ENCODE data around the gene CLSTN3. TPM values are rescaled to one million over a fixed set of nuclear protein-coding genes. Genes with fewer than 3 reads are reported as not detected.

CLSTN3 gene
- total RNA-seq, 1 donor from 2014 or later: 60.5 TPM

DNA sequence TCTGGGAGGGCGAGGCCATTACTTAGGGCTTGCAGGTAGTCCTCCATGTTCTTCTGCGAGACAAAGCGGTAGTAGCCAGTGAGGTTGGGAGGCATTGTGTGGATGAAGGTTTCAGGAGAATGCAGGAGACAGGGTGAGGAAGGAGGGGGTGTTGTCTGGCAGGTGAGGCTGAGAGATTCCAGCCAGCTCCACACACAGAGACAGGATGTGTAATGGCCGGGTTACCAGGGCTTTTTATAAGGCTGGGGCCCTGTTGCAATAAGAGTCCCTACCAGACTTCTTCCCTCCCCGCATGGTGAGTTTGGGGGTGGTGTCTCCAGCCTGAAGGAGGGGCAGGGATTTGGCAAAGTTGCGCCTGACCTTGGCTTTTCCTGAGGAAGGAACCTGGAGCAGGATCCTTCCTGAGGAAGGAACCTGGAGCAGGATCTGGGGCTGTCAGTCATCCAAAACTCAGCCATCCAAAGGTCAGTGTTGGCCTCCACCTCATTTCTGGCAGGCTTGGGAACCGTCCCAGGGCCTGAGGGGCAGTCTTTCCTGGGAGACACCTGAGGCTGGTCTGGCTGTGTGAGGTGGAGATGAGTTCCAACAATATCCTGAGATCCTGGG, 1.4 kb upstream of the CLSTN3 start, which contains the start of gene RBP5:
Gene RBP5 (minus strand): TSS at position 209 of the 606 bp plus-strand sequence. CDS start 114 bp downstream, at position 95.
- DNase-seq: no peak

DNA sequence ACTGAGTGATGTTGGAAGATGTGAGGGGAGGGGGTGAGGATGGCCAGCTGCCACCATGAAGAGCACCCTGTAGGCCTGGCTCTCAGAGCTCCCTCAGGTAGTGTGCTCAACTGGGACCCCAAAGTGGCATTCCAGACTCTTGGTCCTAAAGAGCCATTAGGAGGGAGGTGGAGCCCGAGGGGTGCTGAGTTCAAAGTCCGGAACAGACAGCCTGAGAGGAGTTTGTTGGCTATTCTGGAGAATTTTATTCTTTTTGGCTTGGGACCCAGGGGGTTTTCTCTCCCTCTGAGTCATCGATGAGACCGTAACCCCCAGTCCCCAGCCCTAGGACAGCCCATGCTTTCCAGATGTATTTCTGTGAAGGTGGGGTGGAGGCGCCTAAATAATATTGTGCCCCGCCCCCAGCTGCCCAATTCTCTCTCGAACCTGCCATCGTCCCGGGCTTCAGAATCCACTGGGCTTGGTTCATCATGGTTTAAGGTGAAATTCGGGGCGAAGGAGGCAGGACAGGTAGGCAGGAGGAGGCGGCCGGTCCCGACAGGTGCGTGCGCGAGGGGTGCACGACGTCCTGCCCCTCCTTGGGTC, 792 bp upstream of the CLSTN3 start:
- DNase-seq: no peak

DNA sequence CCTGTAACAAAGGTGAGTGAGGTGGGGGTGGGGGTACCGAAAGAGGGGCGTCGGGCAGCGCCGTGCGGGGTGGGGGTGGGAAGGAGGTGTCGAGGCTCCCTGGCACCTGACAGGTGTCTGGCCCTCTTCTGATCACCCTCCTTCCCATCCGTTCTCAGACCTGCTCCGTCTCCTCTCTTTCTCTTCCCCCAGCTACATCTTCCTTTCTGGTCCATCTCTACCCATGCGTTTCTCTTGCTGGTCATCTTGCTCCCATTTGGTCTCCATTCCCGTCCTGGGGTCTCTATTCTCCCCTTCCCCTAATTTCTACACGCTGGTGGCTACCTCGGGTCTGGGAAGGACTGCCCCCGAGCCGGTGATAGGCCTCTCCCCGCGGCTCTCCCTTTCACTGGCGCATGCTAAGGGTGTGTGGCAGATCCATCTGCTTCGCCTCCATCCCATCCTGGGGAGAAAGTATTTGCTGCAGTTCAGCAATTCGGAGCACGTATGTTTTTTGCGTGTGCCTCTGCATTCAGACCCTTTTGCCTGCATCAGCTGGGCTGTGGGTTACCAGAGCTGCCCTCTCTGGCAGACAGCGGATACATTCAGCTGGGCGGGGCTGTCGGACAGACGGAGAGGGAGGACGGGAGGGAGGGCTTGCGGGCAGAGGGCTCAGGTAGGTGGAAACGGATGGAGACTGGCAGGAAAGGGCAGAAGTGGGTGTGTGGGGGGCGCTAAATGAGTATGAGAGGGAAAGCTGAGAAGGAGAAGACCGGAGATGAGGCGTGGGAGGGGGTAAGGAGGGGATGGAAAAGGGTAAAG, 730 bp downstream of the CLSTN3 start:
- no peak for DNase-seq

DNA sequence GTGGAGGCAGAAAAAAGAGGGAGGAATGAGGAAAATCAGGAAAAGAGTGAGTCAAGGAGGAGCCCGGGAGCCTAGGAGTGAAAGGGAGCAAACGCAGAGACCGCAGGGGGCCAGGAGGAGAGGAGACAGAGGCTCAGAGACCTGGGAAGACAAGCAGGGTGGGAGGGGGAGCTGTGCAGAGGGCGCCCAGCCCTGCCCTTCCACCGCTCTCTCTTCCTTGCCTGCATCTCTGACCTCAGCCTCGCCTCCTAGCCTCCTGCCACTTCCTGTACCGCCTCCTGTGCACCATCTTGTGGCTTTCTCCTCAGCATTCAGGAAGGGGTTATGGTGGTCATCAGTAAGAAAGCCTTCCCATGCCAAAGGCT, 1.3 kb downstream of the CLSTN3 start:
- no peak for DNase-seq

DNA sequence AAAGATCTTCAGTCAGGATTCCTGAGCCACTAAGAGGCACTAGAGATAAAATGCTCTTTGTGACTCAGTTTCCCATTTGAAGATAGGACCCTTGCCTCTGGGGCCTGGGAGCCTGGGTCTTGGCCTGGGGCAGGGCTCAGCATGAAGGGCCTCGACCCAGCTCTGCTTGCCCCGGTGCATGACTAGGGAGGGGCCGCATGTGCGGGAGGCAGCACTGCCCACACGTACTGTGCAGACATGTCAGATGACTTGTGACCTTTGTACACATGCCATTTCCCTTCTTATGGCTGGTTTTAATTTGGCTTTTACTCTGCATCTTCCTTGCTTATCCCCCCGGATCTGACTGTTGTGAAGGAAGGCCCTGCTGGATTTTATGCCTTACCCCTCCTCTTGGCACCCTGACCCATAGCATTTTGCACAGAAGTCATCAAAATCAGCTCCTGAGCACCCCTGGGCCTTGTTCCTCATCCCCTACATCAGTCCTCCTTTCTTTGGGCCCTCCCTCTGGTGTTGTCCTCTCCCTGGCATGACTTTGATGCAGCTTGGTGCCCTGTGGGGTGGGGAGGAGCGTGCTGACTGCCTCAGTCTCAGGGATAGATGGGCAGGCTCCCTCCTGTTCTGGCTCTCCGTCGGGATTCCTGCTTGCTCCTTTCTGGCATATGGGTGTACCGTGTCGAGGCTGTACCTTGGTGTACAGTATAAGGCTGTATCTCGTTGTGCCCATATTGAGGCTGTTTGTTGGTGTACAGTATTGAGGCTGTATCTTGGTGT, 4.4 kb downstream of the CLSTN3 start:
- no peak for DNase-seq

DNA sequence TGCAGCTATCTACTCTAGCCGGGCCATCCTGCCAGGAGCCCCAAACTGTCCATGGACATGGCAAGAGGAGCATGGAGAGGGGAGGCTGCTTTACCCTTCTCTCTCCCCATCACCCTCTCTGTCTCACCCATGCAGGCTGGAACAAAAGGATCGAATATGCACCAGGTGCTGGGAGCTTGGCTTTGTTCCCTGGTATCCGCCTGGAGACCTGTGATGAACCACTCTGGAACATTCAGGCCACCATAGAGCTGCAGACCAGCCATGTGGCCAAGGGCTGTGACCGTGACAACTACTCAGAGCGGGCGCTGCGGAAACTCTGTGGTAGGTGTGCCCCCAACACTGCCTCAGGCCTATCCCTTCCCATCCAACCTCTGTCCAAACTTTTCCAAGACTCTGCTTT, 5.9 kb downstream of the CLSTN3 start:
- no peak for DNase-seq

DNA sequence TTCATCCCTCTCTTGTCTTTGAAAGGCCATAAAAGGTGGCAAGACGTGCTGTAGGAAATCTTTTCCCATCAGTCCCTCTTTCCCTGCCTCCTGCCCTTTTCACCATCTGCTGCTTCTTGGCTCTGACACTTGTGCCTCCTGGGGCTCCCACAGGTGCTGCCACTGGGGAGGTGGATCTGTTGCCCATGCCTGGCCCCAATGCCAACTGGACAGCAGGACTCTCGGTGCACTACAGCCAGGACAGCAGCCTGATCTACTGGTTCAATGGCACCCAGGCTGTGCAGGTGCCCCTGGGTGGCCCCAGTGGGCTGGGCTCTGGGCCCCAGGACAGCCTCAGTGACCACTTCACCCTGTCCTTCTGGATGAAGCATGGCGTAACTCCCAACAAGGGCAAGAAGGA, 6.5 kb downstream of the CLSTN3 start:
- no peak for DNase-seq

DNA sequence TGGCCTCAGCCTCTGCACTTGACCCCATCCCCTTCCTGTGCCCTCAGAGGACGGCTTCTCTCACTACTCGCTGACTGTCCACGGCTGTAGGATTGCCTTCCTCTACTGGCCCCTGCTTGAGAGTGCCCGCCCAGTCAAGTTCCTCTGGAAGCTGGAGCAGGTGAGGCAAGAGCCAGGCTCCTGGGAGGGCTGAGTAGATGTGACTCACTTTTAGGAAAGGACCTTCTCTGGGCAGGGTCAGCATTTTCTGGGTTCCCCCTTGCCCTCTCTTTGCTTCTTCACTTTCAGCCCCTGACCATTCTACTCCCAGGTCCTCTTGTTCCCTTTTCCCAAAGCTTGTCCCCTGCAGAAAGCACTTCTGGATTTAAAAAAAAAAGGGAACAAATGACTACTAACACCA, 7.7 kb downstream of the CLSTN3 start:
- DNase-seq: no peak

DNA sequence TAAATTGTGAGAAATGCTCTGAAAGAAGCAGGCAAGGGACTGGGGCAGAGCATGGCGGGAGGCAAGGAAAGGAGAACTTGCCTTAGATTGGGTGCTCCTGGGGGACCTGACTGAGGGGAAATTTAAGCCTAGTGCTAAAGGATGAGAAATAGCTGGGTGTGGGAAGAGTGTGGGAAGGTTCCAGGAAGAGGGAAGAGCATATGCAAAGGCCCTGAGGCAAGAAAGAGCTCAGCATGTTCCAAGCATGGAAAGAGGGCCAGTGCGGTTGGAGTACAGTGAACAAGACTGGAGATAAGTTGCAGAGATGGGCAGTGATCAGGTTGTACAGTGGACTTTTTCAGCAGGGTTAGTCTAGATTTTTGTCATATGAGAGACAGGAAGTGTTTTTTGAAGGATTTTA, 9.0 kb downstream of the CLSTN3 start:
- DNase-seq: no peak

DNA sequence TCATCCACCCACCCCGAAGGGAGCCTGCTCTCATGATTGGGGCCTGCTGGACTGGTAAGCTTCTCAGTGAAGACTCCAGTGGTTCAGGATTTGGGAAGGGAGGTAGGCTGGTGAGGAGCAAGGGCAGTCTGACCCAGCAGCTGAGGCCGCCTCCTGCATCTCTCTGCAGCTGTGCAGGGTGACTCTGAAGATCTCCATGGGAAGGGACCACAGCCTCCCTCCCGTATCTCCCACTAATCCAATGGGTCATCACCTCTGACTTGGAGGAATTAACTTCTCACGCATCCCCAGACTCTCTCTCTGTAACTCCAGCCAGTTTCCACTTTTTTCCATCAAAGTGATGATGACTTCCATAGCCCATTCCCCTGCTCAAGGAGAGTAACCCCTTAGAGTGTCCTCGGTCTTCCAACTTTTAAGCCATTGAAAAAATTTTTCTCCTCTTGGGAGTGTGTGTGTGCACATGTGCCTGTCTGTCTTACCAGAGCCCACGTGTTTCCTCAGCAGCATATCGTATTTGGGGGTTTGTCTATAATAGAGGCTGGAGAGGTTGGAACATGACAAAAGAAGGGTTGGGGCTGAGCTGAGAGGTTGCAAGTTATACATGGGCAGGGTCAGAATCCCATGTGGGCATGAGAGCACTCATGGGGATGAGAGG, 11.3 kb downstream of the CLSTN3 start:
- no peak for DNase-seq

DNA sequence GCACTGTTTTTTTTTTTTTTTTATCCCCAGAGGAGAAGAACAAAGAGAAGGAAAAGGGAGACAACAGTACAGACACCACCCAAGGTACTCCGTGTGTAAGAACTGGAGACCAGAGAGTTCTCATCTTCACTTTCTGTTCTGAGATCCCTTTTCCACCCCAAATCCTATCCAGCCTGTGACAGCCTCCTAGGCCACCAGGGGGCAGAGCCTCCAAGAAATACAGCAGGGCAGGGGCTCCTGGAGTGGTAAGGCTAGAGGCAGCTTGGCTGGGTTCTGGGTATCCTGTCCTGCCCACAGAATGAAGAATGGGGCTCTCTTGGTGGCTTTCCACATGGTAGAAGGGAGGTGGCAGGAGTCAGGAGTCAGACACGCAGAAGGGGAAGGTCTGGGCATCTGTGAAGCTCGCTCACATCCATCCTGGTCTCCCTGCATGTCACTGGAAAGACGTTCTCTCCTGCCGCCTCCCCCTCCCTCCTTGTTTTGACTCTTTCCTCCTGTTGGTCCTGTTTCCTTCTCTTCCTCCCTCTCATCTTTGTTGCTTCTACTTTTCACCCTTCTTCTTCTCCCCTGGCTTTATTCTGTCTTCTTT, 12.0 kb downstream of the CLSTN3 start:
- no peak for DNase-seq

DNA sequence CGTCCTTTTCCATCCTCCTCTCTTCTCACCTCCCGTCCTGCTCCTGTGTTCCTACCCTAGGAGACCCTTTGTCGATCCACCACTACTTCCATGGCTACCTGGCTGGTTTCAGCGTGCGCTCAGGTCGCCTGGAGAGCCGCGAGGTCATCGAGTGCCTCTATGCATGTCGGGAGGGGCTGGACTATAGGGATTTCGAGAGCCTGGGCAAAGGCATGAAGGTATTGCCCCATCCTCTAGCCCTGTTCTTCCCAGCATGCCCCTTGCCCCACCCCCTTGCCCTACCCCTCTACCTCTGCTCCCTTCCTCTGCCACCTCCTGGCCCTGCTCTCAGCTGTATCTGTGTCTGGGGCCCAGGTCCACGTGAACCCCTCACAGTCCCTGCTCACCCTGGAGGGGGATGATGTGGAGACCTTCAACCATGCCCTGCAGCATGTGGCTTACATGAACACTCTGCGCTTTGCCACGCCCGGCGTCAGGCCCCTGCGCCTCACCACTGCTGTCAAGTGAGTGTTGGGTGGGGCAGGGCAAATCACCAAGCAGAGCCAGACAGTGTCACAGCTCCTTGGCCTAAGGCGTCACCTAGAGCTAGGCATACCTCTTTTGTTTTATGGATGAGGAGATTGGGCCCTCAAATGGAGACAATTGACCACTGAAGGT, 12.8 kb downstream of the CLSTN3 start:
- DNase-seq: no peak

DNA sequence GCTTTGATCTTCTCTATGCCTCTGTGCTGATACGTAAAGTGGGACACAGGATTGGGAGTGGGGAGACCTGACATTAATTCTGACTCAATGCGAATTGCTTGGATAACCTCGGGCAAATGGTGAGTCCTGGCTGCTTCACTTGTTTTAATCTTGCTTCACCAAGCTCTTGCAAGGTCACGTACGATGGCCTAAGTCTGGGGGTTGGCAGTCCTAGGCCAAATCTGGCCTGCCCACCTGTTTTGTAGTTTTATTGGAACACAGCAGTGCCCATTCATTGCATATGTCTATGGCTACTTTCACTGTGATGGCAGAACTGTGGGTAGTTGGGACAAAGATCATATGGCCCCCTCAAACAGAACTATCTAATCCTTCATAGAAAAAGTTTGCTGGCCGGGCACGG, 13.4 kb downstream of the CLSTN3 start:
- no peak for DNase-seq

DNA sequence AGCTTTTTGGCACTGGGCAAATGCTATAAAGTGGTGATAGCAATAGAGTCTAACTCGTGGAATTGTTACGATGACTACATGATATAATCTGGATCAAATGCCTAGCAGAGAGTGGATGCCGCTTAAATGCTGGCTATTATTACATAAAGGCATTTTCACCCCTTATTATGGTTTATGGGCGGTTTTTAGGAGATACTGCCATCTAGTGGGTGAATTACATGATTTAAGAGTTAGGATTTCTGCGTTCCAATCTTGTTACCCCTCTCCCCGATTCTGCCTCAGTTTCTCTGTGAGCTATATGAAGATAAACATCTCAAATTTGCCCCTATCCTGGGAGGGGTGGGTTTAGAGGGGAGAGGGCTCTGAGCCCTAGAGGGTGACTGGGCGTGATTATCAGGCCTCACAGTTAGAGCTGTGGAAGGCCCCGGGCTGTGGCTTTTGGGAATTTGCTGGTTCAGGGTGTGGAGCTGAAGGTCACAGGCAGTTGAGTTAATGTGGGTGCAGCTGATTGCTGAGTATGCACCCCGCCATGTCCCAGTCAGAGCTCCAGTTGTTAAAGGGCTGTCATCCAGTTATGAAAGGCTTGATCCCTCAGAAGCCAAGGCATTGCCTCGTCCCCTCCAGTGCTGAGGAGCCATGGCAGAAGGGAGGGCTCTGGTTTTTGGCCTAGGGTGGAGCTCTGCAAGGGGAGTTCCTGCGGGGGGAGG, 14.4 kb downstream of the CLSTN3 start:
- no peak for DNase-seq

DNA sequence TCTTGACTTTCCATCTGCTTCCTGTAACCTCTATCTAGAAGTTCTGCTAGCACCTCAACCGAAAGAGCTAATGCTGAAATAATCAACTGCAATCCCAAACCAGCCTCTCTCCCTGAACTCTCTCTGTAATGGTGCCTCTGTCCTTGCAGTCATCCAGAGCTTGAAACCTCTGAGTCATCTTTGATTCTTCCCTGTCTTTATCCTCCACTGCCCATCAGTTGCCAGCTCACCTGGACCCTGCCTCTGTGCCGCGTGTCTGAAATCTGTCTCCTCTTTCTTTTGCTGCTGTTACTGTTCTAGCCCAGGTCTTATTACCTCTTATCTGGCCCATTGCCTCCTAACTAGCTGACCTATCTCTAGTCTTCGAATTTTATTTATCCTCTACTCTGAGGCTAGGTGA, 15.5 kb downstream of the CLSTN3 start:
- no peak for DNase-seq

DNA sequence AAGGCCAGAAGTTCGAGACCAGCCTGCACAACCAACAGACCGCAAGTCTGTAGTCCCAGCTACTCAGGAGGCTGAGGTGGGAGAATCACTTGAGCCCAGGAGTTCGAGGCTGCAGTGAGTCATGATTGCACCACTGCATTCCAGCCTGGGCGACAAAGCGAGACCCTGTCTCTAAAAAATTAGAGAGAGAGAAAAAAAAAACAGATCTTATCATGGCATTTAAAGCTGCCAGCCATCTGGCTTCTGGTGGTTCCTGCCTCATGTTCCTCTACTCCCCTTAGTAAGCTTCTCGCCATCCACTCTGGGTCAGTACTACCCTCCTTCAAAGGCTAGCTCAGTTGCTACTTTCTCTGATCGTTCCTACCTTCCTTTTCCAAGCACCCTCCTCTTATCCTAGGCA, 16.1 kb downstream of the CLSTN3 start:
- no peak for DNase-seq

DNA sequence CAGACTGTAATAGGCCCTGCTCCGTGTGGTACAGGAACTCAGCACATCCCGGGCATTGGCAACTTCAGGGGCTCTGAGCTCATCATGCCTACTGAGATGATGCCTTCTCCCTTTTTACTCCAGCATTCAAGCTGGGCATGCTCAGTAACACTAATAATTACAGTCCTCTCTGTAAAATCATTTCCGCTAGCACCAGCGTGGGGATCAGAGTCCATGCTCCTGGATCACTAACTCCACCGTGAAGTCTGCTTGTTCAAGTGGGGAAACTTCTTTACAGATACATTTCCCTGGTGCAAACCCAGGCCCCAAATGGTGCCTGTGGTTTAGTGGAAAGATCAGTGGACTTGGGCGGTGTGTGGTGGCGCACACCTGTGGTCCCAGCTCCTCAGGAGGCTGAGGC, 16.7 kb downstream of the CLSTN3 start:
- DNase-seq: no peak

DNA sequence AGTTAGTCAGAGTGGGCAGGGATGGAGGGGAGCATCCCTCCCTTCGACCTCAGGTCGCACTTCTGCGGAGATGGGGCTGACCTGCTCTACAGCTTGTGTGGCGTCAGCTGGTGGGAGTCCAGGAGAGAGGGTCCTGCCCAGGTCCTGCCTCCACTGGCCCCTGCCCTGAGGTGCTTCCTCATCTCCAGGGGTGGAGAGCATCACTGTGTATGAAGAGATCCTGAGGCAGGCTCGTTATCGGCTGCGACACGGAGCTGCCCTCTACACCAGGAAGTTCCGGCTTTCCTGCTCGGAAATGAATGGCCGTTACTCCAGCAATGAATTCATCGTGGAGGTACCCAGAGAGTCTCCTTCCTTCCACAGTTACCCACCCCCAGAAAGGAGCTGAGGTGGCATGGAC, 20.2 kb downstream of the CLSTN3 start:
- DNase-seq: no peak

DNA sequence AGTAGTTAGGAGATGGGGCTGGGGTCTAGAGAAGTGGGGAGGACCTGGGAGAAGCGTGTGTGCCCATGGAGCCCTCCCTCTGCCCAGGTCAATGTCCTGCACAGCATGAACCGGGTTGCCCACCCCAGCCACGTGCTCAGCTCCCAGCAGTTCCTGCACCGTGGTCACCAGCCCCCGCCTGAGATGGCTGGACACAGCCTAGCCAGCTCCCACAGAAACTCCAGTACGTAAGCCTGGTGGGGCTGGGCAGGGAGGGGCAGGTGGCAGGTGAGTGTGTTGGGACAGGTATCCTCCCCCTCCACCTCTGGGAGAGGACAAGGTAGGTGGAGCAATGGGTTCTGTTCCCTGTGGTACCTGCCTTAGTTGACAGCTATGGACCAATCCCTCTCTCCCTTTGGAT, 20.7 kb downstream of the CLSTN3 start:
- DNase-seq: no peak

DNA sequence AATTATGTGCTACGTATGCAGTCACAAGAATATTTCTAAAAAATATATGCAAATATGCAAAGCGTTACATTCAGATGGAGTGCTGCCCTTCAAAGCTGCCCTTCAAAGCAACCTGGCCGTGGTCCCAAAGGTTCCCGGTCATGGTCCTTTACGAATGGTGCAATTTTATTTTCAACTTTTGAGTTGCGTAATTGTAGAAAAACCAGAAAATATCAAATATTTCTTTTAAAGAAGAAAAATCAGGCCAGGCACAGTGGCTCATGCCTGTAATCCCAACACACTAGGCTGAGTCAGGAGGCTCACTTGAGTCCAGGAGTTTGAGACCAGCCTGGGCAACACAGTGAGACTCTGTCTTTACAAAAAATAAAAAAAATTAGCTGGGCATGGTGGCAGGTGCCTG, 21.4 kb downstream of the CLSTN3 start:
- no peak for DNase-seq

DNA sequence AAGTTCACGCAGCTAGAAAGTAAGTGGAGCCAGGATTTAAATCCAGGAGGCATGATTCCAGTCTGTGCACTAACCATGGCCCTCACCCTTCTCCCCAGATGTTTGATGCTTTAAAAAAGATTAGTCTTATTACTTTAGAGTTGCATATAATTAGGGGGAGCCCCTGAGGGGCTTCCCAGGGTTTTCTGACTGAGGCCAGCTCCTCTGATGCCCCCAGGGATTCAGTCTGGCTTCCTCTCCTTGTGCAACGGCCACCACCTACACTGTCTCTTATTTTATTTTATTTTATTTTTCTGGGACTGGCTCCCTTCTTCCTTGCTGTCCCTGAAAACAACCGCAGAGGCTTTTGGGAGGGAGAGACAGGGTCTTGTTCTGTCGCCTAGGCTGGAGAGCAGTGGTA, 22.6 kb downstream of the CLSTN3 start:
- DNase-seq: no peak
